Activated naive CD8-positive, alpha-beta T cell (primary cell): ENCODE data around the gene CNP.
"Not testable (repeated sequence)": the region's sequence is repeated elsewhere in the genome, so short reads cannot be mapped to it uniquely, and the experiment has no call there.

ENCODE experiments used
- H3K27ac Mint-ChIP-seq: one replicate; pipeline ENCODE4 v1.8.0; 2021; ENCODE audit warnings: mixed read lengths
- H3K27me3 Mint-ChIP-seq: one replicate; pipeline ENCODE4 v1.8.0; 2021; ENCODE audit warnings: mixed read lengths
- H3K36me3 Mint-ChIP-seq: one replicate; pipeline ENCODE4 v1.8.0; 2021; ENCODE audit warnings: mixed read lengths
- H3K4me1 Mint-ChIP-seq: one replicate; pipeline ENCODE4 v1.8.0; 2021; ENCODE audit warnings: low read depth, mixed read lengths
- H3K4me3 Mint-ChIP-seq: one replicate; pipeline ENCODE4 v1.8.0; 2021; ENCODE audit warnings: mild to moderate bottlenecking, mixed read lengths
- H3K9me3 Mint-ChIP-seq: one replicate; pipeline ENCODE4 v1.8.0; 2021; ENCODE audit warnings: low read depth, mixed read lengths

The CNP gene

GRCh38 chr17:42019509-42020404, 53.2 kb downstream of the CNP start, which contains the start of gene NKIRAS2:
NKIRAS2 (plus strand) TSS chr17:42020090; CDS start chr17:42021578, 1,488 bp downstream.
- H3K27me3 Mint-ChIP-seq = no peaks in the 10 kb centered on the region
- H3K36me3 Mint-ChIP-seq = peaks cover 2% of the 10 kb centered on the region
- peak within 1 kb of the TSS; percentile 91 for H3K27ac Mint-ChIP-seq
- peak within 1 kb of the TSS; percentile 96 for H3K4me3 Mint-ChIP-seq
- H3K4me1 Mint-ChIP-seq = peaks cover 49% of the 10 kb centered on the region
- no peaks in the 10 kb centered on the region for H3K9me3 Mint-ChIP-seq

GRCh38 chr17:42020845-42021244, 54.2 kb downstream of the CNP start:
- H3K27ac Mint-ChIP-seq = peak overlapping the region; percentile 83
- peak overlapping the region; percentile 96 for H3K4me3 Mint-ChIP-seq
- peaks cover 45% of the 10 kb centered on the region for H3K4me1 Mint-ChIP-seq
- not testable (repeated sequence) for H3K9me3 Mint-ChIP-seq, H3K36me3 Mint-ChIP-seq, H3K27me3 Mint-ChIP-seq

GRCh38 chr17:42023524-42024349, 57.1 kb downstream of the CNP start:
- Mint-ChIP-seq H3K27me3 (no peaks in the 10 kb centered on the region), H3K36me3 (peaks cover 2% of the 10 kb centered on the region), H3K9me3 (no peaks in the 10 kb centered on the region), H3K4me1 (peaks cover 31% of the 10 kb centered on the region), H3K27ac (no peak overlapping the region), H3K4me3 (no peak overlapping the region)

GRCh38 chr17:42025191-42025579, 58.6 kb downstream of the CNP start:
- H3K4me3 Mint-ChIP-seq = no peak overlapping the region
- no peak overlapping the region for H3K27ac Mint-ChIP-seq
- peaks cover 2% of the 10 kb centered on the region for H3K36me3 Mint-ChIP-seq
- H3K9me3 Mint-ChIP-seq = no peaks in the 10 kb centered on the region
- peaks cover 24% of the 10 kb centered on the region for H3K4me1 Mint-ChIP-seq
- H3K27me3 Mint-ChIP-seq = no peaks in the 10 kb centered on the region

- Mint-ChIP-seq H3K36me3 (peaks cover 2% of the 10 kb centered on the region), H3K27ac (no peak overlapping the region), H3K9me3 (no peaks in the 10 kb centered on the region), H3K4me3 (no peak overlapping the region), H3K27me3 (no peaks in the 10 kb centered on the region), H3K4me1 (peaks cover 16% of the 10 kb centered on the region)
Observed at GRCh38 chr17:42025936-42026335, 59.3 kb downstream of the CNP start.

GRCh38 chr17:42026857-42027589, 60.4 kb downstream of the CNP start:
- no peak overlapping the region for H3K27ac Mint-ChIP-seq
- H3K27me3 Mint-ChIP-seq = no peaks in the 10 kb centered on the region
- H3K4me3 Mint-ChIP-seq = no peak overlapping the region
- H3K36me3 Mint-ChIP-seq = peaks cover 2% of the 10 kb centered on the region
- H3K9me3 Mint-ChIP-seq = no peaks in the 10 kb centered on the region
- peaks cover 9% of the 10 kb centered on the region for H3K4me1 Mint-ChIP-seq
